DMS114 treated with DMSO at 0.1 percent for 48 hours (cell line): ENCODE results near the gene SLAMF9.

Experiments used
- DNase-seq: peaks from one replicate; lab custom pipeline; 2025; ENCODE audit not compliant: unreplicated experiment; lab: John Stamatoyannopoulos, UW

Gene SLAMF9

DNA sequence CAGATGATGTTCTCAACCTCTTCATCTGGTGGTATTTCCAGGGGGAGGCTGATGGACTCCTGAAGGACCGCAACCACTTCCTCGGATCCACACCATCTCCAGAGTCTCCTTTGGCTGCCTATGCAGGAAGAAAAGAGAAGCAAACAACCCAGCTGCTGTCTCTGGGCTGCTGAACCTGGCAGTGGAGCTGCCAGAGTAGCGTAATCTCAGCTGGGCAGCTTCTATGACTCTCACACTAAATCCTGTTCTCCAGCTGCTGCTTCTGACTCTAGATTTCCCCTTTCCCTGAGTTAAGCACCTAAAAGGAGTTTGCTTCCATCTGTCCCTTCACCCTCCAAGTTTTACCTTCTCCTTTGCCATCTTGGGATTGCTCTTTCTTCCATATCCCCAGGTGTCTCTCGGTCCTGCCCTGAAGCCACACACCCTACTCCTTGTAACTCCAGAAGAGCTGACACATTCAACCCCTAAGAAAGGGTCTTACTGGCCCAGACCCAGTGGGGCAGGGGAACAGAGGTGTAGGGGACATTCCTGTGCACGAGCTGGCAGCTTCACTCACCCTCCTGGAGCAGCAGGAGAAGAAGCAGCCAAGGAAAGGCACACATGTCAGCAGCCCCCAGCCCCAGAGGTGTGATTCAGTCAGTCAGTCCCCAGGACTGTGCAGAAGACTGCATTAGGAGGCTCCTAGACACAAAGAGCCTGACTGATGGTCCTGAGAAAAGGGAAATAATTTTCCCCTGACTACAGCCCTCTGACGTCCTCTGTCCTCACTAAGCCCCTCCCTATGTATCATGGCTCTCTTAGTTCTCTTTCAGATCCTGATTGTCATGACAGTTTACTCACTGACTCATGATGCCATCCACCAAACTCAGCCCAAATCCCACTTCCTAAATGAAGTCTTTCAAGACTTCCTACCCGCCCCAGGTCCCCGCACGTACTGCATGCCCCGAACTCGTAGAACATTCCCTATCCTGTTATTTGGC is at the start of gene SLAMF9:
Gene SLAMF9 (minus strand): TSS at position 702 of the 980 bp plus-strand sequence. CDS start 100 bp downstream, at position 602.
- no peak for DNase-seq

GRCh38 chr1:160001440-160001839 is 47.4 kb upstream of the SLAMF9 start:
- no peak for DNase-seq

GRCh38 chr1:159999204-159999603 is 45.2 kb upstream of the SLAMF9 start:
- no peak for DNase-seq

DNA sequence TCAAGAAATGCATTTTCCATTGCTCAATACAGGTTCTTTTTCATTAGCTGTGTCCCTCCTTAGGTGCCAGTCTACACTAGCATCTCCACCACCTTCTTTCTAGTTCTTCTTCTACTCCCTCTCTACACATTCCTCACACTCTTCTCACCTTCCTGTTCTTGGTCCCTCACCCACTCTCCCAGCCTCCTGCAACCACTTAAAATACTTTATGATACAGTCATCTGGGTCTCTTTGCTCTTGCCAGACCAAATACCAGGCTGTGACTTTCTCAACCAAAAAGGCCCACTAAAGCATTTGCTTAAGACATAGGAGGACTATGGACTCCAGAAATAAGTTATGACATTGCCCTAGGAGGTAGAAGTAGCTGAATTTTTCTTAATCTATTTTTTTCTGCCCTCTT is 42.6 kb upstream of the SLAMF9 start:
- no peak for DNase-seq

- no peak for DNase-seq
Observed at GRCh38 chr1:159994896-159995295, 40.9 kb upstream of the SLAMF9 start.

DNA sequence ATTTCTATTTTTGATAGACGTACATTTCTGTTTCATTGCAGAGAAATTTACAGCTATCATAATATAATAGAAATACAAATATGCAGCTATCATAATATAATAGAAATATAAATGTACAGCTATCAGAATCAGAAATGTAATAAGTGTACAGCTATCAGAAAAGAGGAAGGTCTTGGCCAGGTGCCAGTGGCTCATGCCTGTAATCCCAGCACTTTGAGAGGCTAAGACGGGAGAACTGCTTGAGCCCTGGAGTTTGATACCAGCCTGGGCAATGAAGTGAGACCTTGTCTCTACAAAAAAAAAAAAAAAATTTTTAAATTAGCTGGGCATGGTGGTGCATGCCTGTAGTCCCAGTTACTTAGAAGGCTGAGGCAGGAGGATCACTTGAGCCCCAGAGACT is 39.9 kb upstream of the SLAMF9 start:
- no peak for DNase-seq

DNA sequence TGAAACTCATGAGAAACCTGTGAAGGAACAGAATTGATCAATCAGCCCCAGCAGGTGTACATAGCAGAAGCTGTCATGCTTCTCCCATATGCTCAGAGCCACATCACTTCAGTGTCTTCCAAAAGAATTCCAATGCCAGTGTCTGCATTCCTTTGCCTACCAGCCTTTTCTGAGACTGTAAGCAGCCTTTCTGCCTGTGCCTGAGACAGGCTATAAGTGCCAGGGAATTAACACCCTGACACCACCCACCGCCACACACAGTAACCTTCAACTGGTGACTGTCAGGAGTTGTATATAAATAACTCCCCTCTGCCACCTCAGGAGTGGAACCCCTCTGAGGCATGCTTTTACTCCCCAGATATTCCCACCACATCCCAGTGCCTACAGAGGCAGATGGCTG is 38.1 kb upstream of the SLAMF9 start:
- DNase-seq: no peak

GRCh38 chr1:159991513-159991912 is 37.5 kb upstream of the SLAMF9 start:
- no peak for DNase-seq

DNA sequence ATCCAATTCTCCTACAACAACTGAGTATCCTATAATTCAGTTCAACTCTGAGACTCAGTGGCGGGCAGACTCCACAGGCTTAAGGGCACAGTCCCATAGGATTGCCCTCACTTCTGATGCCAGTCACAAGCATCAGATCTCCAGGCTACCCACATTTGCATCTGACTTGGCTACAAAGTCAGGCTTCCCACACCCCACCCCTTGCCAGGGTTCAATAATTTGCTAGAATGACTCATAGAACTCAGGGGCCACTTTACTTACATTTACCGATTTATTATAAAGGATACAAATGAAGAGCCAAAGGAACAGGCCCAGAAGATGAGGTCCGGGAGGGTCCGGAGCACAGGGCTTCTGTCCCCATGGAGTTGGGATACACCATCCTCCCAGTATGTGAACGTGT is 36.0 kb upstream of the SLAMF9 start:
- DNase-seq: no peak

DNA sequence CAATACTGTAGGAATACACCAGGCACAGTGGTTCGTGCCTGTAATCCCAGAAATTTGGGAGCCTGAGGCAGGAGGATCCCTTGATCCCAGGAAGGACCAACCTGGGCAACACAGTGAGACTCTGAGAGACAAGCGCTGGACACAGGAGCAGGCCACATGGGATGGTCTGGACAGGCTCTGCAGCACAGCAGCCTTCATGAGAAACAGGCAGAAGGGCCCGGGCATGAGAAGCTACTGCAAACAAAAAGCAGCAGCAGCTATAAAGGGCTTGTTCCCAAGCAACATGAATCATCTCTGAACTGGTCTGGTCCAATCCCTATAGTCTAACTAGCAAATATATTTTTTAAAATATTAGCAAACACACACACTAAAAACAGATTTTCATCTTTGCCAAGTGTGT is 35.5 kb upstream of the SLAMF9 start:
- DNase-seq: no peak

GRCh38 chr1:159988006-159988405 is 34.0 kb upstream of the SLAMF9 start:
- DNase-seq: no peak

DNA sequence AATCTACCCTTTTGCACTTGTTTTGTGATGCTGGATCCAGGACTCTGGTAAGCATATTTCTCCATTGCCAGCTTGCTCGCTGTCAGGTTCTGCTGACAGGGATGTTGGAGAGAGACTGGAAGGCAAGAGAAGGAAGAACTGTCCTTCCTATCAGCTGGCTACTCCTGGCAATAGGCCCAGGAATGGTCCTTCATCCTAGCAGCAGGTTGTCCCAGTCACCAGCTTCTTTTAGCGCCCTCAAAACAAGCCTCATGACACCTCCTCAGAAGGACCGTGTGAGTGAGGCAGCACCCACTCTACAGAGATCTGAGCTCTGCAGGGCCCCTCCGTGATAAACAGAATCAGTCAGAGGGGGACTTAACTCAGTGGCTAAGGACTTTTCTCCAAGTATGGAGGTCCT is 33.1 kb upstream of the SLAMF9 start:
- DNase-seq: no peak

- no peak for DNase-seq
Observed at GRCh38 chr1:159986531-159986930, 32.5 kb upstream of the SLAMF9 start.

DNA sequence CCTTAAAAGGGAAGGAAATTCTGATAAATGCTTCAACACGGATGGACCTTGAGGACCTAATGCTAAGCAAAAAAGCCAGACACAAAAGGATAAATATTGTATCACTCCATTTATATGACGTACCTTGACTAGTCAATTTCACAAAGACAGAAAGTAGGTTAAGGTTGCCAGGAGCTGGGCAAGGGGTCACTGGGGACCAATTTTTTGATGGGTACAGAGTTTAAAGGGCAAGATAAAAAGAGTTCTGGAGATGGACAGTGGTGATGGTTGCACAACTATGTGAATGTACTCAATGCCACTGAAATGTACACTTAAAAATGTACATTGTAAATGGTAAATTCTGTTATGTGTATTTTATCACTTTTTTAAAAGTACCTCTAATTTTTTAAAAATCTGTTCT is 32.1 kb upstream of the SLAMF9 start:
- no peak for DNase-seq

GRCh38 chr1:159985473-159985872 is 31.4 kb upstream of the SLAMF9 start:
- DNase-seq: no peak

DNA sequence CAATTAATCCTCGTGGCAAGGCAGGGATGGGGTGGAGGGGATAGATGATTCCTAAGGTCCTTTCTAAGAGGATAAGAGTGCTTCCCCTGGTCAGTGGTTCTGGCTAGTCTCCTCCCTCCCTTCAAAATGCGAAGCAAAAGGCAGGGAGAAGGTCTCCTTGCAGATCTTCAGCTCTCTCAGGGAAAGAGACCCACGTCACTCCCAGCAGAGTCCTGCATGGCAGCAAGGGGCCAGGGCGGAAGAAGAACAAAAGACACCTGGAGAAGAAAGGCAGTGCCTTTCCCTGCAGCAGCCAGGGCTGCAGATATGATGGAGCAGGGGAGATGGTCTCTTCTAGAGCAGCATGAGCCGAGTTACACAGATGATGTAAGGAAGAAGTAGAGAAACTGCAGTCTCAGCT is 29.6 kb upstream of the SLAMF9 start:
- no peak for DNase-seq

GRCh38 chr1:159982280-159982679 is 28.2 kb upstream of the SLAMF9 start:
- DNase-seq: no peak

- DNase-seq: no peak
Observed at GRCh38 chr1:159981351-159982055, 27.5 kb upstream of the SLAMF9 start.

GRCh38 chr1:159980786-159981185 is 26.7 kb upstream of the SLAMF9 start:
- DNase-seq: no peak

DNA sequence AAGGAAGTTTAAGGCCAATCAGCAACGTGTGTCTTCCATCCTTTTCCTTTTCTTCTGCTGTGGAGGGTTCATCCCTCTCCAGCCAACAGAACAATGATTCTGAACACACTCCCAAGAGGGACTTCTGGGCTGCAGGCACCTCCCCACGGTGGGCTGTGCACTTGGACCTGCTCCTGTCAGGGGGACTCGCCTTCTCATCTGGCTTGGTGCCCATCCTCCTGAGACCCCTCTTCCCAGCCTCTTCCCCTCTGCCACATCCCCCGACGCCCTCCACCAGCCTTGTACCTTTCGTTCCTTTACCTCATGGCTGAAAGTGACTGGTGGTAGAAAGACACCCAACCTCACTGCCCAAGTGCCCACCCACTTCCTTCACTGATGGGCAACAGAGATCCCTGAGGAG is 26.0 kb upstream of the SLAMF9 start:
- DNase-seq: no peak

GRCh38 chr1:159979257-159979656 is 25.2 kb upstream of the SLAMF9 start:
- DNase-seq: no peak

GRCh38 chr1:159978107-159978398 is 24.0 kb upstream of the SLAMF9 start:
- DNase-seq: no peak
